Mammary microvascular endothelial cell (primary cell): Measurements from ENCODE around the gene P3H4. TPM values are rescaled to one million over a fixed set of nuclear protein-coding genes. Genes with fewer than 3 reads are reported as not detected.

Experiments used
- total RNA-seq: library from RNA; depleted of rRNA; stranded (reverse); fragments of >200 nt; gene quantifications from 2 replicates; pipeline ENCODE4 v1.2.3, GENCODE V29; 2015

The P3H4 gene
- total RNA-seq: 28.8 and 30.7 TPM in 2 replicates

GRCh38 chr17:41811549-41812380 lies at the start of gene P3H4:
Gene P3H4, minus strand, starts transcription at chr17:41811949. Its CDS starts 34 bp downstream, at chr17:41811915.

GRCh38 chr17:41837761-41838538 lies 26.2 kb upstream of the P3H4 start, which contains the start of gene KLHL10:
Gene KLHL10, plus strand, starts transcription at chr17:41837825. Its CDS starts 108 bp downstream, at chr17:41837933.

GRCh38 chr17:41835800-41836549 lies 24.2 kb upstream of the P3H4 start, which contains the start of gene NT5C3B:
Gene NT5C3B, minus strand, starts transcription at chr17:41836232. Its CDS starts 39 bp downstream, at chr17:41836193.

GRCh38 chr17:41812381-41813151 lies 817 bp upstream of the P3H4 start, which contains the start of gene FKBP10:
Gene FKBP10, plus strand, starts transcription at chr17:41813004. Its CDS starts 31 bp downstream, at chr17:41813035.

GRCh38 chr17:41786227-41787020 lies 25.3 kb downstream of the P3H4 start, which contains the start of gene JUP:
Gene JUP, minus strand, starts transcription at chr17:41786711. Its CDS starts 14,857 bp downstream, at chr17:41771854.

Other genes starting within 250 kb of the P3H4 start
- gene KRT9, start 239.9 kb downstream of the P3H4 start, total RNA-seq: not detected in 2 replicates
- not detected in 2 replicates for gene KRT14, start 225.1 kb downstream of the P3H4 start, total RNA-seq
- not detected in 2 replicates for gene KRT16, start 199.2 kb downstream of the P3H4 start, total RNA-seq
- gene KRT17, start 187.4 kb downstream of the P3H4 start, total RNA-seq: 0.94 TPM in 1 of 2 replicates, not detected in the other
- 83.4 and 101 TPM in 2 replicates for gene EIF1, start 123.1 kb downstream of the P3H4 start, total RNA-seq
- gene GAST, start 99.6 kb downstream of the P3H4 start, total RNA-seq: not detected in 2 replicates
- gene HAP1, start 77.3 kb downstream of the P3H4 start, total RNA-seq: not detected in 2 replicates
- 169 and 195 TPM in 2 replicates for gene JUP, start 25.2 kb downstream of the P3H4 start, total RNA-seq
- 83.2 and 91.1 TPM in 2 replicates for gene FKBP10, start 1.1 kb upstream of the P3H4 start, total RNA-seq
- gene NT5C3B, start 24.3 kb upstream of the P3H4 start, total RNA-seq: 52.2 and 58.0 TPM in 2 replicates
- not detected in 2 replicates for gene KLHL10, start 25.9 kb upstream of the P3H4 start, total RNA-seq
- gene KLHL11, start 53.5 kb upstream of the P3H4 start, total RNA-seq: 13.9 and 16.4 TPM in 2 replicates
- 254 and 389 TPM in 2 replicates for gene ACLY, start 107.0 kb upstream of the P3H4 start, total RNA-seq
- not detected in 2 replicates for gene ODAD4, start 118.7 kb upstream of the P3H4 start, total RNA-seq
- gene CNP, start 154.8 kb upstream of the P3H4 start, total RNA-seq: 81.4 and 83.9 TPM in 2 replicates
- 65.2 and 68.0 TPM in 2 replicates for gene DNAJC7, start 205.5 kb upstream of the P3H4 start, total RNA-seq
- gene NKIRAS2, start 208.1 kb upstream of the P3H4 start, total RNA-seq: 56.2 and 69.4 TPM in 2 replicates
- gene C17orf113, start 238.7 kb upstream of the P3H4 start, total RNA-seq: 0.07 and 0.20 TPM in 2 replicates